ENCODE measurements around the gene FAM81B.

GRCh38 chr5:95460665-95461064, 69.5 kb downstream of the FAM81B start:
- no peak for TF ChIP-seq ZNF792 (tag by site-specific recombination; IDR thresholded peaks at IDR 0.05)
- no peak for TF ChIP-seq CTCF (tag by site-specific recombination; IDR thresholded peaks at IDR 0.05)
- TF ChIP-seq SALL2 (tag by site-specific recombination; IDR thresholded peaks at IDR 0.05; ENCODE audit: borderline replicate concordance), result no peak
- no peak for TF ChIP-seq SCRT1 (tag by site-specific recombination; IDR thresholded peaks at IDR 0.05; ENCODE audit: borderline replicate concordance)
- no peak for TF ChIP-seq ZNF26 (tag by site-specific recombination; IDR thresholded peaks at IDR 0.05)
- TF ChIP-seq KLF7 (tag by site-specific recombination; IDR thresholded peaks at IDR 0.05; ENCODE audit: borderline replicate concordance), result no peak
- TF ChIP-seq ZNF280C (tag by site-specific recombination; IDR thresholded peaks at IDR 0.05), result no peak
- TF ChIP-seq ZNF645 (tag by site-specific recombination; IDR thresholded peaks at IDR 0.05), result no peak
- TF ChIP-seq ZNF664 (tag by site-specific recombination; IDR thresholded peaks at IDR 0.05), result no peak
- TF ChIP-seq ZNF324 (tag by site-specific recombination; IDR thresholded peaks at IDR 0.05), result no peak
- TF ChIP-seq ZNF558 (tag by site-specific recombination; IDR thresholded peaks at IDR 0.05), result no peak
- no peak for TF ChIP-seq ZBTB44 (tag by site-specific recombination; IDR thresholded peaks at IDR 0.05)

All from HEK293 (cell line).